Upper lobe of right lung (tissue), 1 donor: ENCODE data around the gene TSPAN14. TPM values are rescaled to one million over a fixed set of nuclear protein-coding genes. Genes with fewer than 3 reads are reported as not detected.
A peak's percentile ranks its signal among the peaks of the same experiment; 100 is the strongest.

ENCODE experiments used
- ATAC-seq: fragments of 200-7000 bp; cut with Tn5 transposase; one replicate; pipeline ENCODE4 v1.9.1; 2020; ENCODE audit warnings: mild to moderate bottlenecking, moderate library complexity
- DNase-seq: peaks from one replicate; pipeline ENCODE4 v3.0.0-alpha.2; 2020
- H3K27ac ChIP-seq: fragments of 200-600 bp; one replicate; pipeline ENCODE4 v1.8.0; 2022
- H3K27me3 ChIP-seq: fragments of 200-600 bp; one replicate; pipeline ENCODE4 v1.8.0; 2022; ENCODE audit warnings: mild to moderate bottlenecking
- H3K36me3 ChIP-seq: fragments of 200-600 bp; one replicate; pipeline ENCODE4 v1.8.0; 2022
- H3K4me1 ChIP-seq: fragments of 200-600 bp; one replicate; pipeline ENCODE4 v1.8.0; 2022
- H3K4me3 ChIP-seq: fragments of 200-600 bp; one replicate; pipeline ENCODE4 v1.8.0; 2022; ENCODE audit warnings: mild to moderate bottlenecking
- H3K9me3 ChIP-seq: fragments of 200-600 bp; one replicate; pipeline ENCODE4 v1.8.0; 2022
- CTCF ChIP-seq: fragments of 200-600 bp; IDR thresholded peaks from one replicate; pipeline ENCODE4 v1.8.0; 2022; ENCODE audit warnings: antibody characterized with exemption
- intact Hi-C: fragments of 100-400 bp; cut with DNase I; formaldehyde crosslinking; loops from one replicate; pipeline ENCODE4 v1.11.0; 2022
- total RNA-seq: library from RNA; stranded (reverse); fragmentation: NEBNext Ultra II Directional; extraction: Animal tissue kit (Norgen Biotek cat#: 25700); gene quantifications from one replicate; pipeline ENCODE4 v1.2.1, GENCODE V29; 2021
- donor health status: DM: no; HTN: yes; CAD: no; lungs with severe emphysema.

TSPAN14 gene
- total RNA-seq, 1 donor from 2014 or later: 157 TPM

GRCh38 chr10:80429521-80429973 lies 24.6 kb upstream of the TSPAN14 start:
- DNase-seq (peak; percentile 83), ATAC-seq (peak; percentile 97)
- intact Hi-C loops: no loop called here
- no peak overlapping the region for H3K27ac ChIP-seq
- H3K4me3 ChIP-seq: no peak overlapping the region
- H3K9me3 ChIP-seq: no peaks in the 10 kb centered on the region
- peaks cover 28% of the 10 kb centered on the region for H3K36me3 ChIP-seq
- no peaks in the 10 kb centered on the region for H3K4me1 ChIP-seq
- TF ChIP-seq CTCF: no peak
- H3K27me3 ChIP-seq: no peaks in the 10 kb centered on the region

DNA sequence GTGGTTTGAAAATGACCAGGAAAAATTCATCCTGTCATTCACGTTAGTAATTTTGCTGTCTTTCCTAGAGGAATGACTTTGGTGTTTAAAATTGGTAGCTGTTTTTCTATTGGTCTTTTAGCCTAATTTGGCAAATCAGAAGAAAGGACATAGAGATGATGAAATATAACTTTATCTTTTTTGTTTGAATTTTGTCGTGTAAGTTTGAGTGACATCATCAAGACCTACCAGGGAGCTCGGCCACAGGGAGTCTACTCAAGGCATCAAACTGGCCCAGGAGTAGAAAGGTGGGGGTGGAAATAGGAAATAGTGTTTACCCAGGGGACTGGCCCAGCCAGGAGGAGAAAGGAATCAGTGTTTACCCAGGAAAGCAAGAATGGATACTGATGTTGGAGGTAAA lies 21.0 kb upstream of the TSPAN14 start:
- Histone ChIP-seq H3K4me1 (no peaks in the 10 kb centered on the region), H3K9me3 (no peaks in the 10 kb centered on the region), H3K4me3 (no peak overlapping the region), H3K27me3 (no peaks in the 10 kb centered on the region), H3K36me3 (peaks cover 15% of the 10 kb centered on the region), H3K27ac (no peak overlapping the region)
- DNase-seq: no peak
- ATAC-seq: no peak
- no peak for TF ChIP-seq CTCF
- intact Hi-C loops: no loop called here

DNA sequence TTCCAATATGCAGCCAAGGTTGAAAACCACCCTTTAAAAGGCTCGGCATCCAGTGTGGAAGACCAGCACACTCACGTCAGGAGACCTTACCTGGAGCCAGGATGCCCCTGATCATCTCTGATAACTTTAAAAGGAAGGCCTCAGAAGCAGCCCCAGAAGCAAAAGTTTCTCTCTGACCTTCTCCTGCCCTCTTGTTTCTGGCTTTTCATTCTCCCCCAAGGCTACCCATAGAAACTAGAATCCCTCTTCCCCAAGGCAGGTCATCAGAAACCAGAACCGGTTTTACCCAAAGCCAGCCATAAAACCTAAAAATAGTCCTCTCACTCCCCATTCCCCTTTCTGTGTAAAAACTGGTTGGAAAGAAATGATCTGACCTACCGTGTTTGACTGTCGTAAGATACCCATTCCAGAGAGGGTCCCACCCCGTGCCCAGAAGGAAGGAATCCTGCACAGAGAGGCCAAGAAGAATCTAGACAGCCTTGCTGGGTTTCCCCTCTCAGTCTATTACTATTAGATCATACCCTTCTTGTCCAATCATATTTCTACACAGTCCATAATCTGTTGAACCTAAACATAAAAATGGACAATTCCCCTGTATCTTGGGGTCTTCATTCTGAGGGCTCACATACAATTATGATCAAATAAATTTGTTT lies 17.5 kb upstream of the TSPAN14 start:
- ATAC-seq (no peak), DNase-seq (no peak)
- intact Hi-C loops: no loop called here
- Histone ChIP-seq H3K36me3 (peaks cover 8% of the 10 kb centered on the region), H3K9me3 (no peaks in the 10 kb centered on the region), H3K4me3 (no peak overlapping the region), H3K27ac (no peak overlapping the region), H3K27me3 (no peaks in the 10 kb centered on the region), H3K4me1 (no peaks in the 10 kb centered on the region)
- TF ChIP-seq CTCF: no peak

DNA sequence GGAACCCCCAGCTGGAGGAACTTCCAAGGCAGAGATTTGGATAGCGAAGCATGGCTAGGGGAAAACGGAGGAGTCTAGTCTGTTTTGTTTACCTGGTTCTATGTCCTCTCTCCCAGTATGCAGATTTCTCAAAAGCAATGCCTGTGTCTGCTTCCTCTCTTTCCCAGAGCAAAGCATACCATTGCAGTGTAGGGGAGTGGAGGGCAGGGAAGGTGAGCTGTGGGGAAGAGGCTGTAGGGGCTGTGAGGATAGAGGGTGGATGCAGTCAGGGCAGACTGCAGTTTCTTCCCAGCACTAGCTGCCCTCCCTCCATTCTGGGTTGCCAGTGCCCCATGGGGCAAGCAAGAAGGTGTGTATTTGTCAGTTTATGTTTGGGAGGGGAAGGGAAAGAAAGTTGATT lies 16.9 kb upstream of the TSPAN14 start:
- Histone ChIP-seq H3K36me3 (peaks cover 2% of the 10 kb centered on the region), H3K4me1 (no peaks in the 10 kb centered on the region), H3K27ac (no peak overlapping the region), H3K9me3 (no peaks in the 10 kb centered on the region), H3K4me3 (no peak overlapping the region), H3K27me3 (no peaks in the 10 kb centered on the region)
- TF ChIP-seq CTCF: no peak
- DNase-seq (no peak), ATAC-seq (no peak)
- intact Hi-C loops: no loop called here

- DNase-seq: no peak
- Histone ChIP-seq H3K4me1 (peaks cover 14% of the 10 kb centered on the region), H3K27me3 (no peaks in the 10 kb centered on the region), H3K4me3 (no peak overlapping the region), H3K9me3 (no peaks in the 10 kb centered on the region), H3K36me3 (no peaks in the 10 kb centered on the region), H3K27ac (no peak overlapping the region)
- no peak for ATAC-seq
- intact Hi-C loops: no loop called here
- no peak for TF ChIP-seq CTCF
Observed at GRCh38 chr10:80441831-80442230, 12.3 kb upstream of the TSPAN14 start.

DNA sequence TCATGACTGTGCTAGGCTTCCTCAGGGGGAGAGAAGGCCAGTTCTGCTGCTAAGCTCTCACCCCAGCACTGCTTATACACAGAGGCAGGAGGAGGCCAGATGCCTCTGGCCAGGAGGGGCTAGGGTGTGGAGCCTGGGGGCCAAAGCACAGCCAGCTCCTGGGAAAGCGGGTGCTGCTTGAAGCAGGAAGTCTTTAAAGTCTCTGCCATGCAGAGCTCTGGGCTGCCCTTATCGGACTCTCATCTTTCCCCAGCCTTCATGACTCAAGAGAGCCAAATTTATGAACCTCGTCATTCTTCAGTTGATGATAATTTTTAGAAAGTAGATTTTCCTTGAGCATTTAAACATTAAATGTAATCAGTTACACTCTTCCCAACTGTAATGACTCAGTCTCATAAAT lies 11.2 kb upstream of the TSPAN14 start:
- no peaks in the 10 kb centered on the region for H3K27me3 ChIP-seq
- intact Hi-C loops: no loop called here
- H3K4me3 ChIP-seq: no peak overlapping the region
- H3K36me3 ChIP-seq: no peaks in the 10 kb centered on the region
- no peak for ATAC-seq
- peaks cover 14% of the 10 kb centered on the region for H3K4me1 ChIP-seq
- no peak overlapping the region for H3K27ac ChIP-seq
- no peak for TF ChIP-seq CTCF
- DNase-seq: no peak
- H3K9me3 ChIP-seq: no peaks in the 10 kb centered on the region
